Raji (cell line): ENCODE measurements around the gene ZBED6.

ENCODE experiments used
- POLR2A ChIP-seq: IDR thresholded peaks from 2 replicates; pipeline ENCODE4 v1.6.1; 2011; ENCODE audit warnings: low read depth, low read length, control low read depth; ENCODE audit not compliant: insufficient read depth

Gene ZBED6

GRCh38 chr1:203795441-203796235, at the start of gene ZBED6, which contains the start of gene ZC3H11A:
TSS of gene ZBED6 (plus strand) at chr1:203795623. CDS start at chr1:203797523, 1,900 bp downstream.
TSS of gene ZC3H11A (plus strand) at chr1:203795623. CDS start at chr1:203817071, 21,448 bp downstream.
- peak; percentile 67 for TF ChIP-seq POLR2A

- no peak for TF ChIP-seq POLR2A
These were observed 49.1 kb upstream of the ZBED6 start for GRCh38 chr1:203746281-203746680.

- no peak for TF ChIP-seq POLR2A
These were observed 44.4 kb upstream of the ZBED6 start for GRCh38 chr1:203751051-203751450.

GRCh38 chr1:203754455-203754864, 41.0 kb upstream of the ZBED6 start:
- peak; percentile 28; the same call in 1 of the 2 replicates for TF ChIP-seq POLR2A

- no peak for TF ChIP-seq POLR2A
These were observed 39.4 kb upstream of the ZBED6 start for GRCh38 chr1:203756036-203756435.

- TF ChIP-seq POLR2A: no peak
These were observed 34.9 kb upstream of the ZBED6 start for GRCh38 chr1:203760506-203760905.

- TF ChIP-seq POLR2A: no peak
These were observed 31.9 kb upstream of the ZBED6 start for GRCh38 chr1:203763505-203763904.

- TF ChIP-seq POLR2A: no peak
These were observed 31.1 kb upstream of the ZBED6 start for GRCh38 chr1:203764105-203765028.

GRCh38 chr1:203765029-203765837, 30.2 kb upstream of the ZBED6 start, which contains the start of gene LAX1:
TSS of gene LAX1 (plus strand) at chr1:203765183. CDS start at chr1:203765566, 383 bp downstream.
- peak; percentile 89 for TF ChIP-seq POLR2A

GRCh38 chr1:203768256-203768655, 27.2 kb upstream of the ZBED6 start:
- no peak for TF ChIP-seq POLR2A

- no peak for TF ChIP-seq POLR2A
These were observed 25.7 kb upstream of the ZBED6 start for GRCh38 chr1:203769505-203770343.

GRCh38 chr1:203771901-203772301, 23.5 kb upstream of the ZBED6 start:
- TF ChIP-seq POLR2A: no peak

- TF ChIP-seq POLR2A: no peak
These were observed 22.6 kb upstream of the ZBED6 start for GRCh38 chr1:203772836-203773235.

- TF ChIP-seq POLR2A: no peak
These were observed 18.8 kb upstream of the ZBED6 start for GRCh38 chr1:203776636-203777035.
